8988T (cell line): ENCODE measurements around the gene CDYL.
A peak's percentile ranks its signal among the peaks of the same experiment; 100 is the strongest.
"Not testable (repeated sequence)": the region's sequence is repeated elsewhere in the genome, so short reads cannot be mapped to it uniquely, and the experiment has no call there.

ENCODE experiments used
- DNase-seq: peaks from one replicate; pipeline ENCODE4 v3.0.0; 2011

Gene CDYL

DNA sequence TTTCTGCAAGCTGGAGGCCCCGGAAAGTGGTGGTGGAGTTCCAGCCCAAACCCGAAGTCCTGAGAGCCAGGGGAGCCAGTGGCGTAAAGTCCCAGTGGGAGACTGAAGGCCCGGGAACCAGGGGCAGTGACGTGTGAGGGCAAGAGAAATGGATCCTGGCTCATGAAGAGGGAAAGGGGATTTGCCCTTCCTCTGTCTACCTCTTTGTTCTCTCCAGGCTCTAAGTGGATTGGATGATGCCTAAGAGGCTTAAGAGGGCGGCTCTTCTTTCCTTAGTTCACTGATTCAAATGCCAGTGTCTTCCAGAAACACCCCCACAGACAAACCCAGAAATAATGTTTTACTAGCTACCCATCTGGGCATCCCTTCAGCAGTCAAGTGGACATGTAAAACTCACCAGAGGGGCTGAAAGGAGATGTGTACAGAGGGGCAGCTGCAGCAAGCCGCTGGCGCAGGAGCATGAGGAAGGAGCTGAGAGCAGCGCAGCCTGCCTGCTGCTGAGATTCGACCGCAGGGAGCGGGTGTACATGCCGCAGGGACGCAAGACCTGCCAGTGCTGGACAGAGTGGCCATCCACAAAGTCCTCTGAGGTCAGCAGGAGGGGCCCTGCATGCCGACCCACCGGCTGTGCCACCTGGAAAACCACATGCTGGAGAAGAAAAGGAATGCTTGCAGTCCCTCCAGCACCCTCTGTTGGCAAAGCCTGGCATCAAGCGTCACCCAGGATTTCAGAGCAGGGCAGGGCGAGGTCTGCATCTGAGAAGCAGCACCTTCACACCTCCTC is 29.5 kb downstream of the CDYL start:
- DNase-seq = peak; percentile 51

DNA sequence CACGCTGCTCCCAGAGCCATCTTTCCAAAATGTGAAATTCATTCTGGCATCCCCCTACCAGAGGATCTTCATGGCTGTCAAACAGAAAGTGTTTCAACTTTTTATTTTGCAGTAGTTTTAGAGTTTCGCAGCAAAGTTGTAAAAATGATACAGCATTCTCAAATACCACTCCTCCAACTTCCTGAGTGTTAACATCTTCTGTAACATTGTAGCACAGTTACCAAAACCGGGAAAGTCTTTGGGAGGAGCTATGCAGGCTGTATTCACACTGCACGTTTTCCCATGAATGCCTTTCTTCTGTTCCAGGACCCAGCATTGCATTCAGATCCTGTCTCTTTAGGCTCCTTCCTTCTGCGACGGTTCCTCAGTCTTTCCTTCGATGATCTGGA is 30.1 kb downstream of the CDYL start:
- DNase-seq = no peak

- no peak for DNase-seq
Observed at GRCh38 chr6:4806791-4807190, 30.6 kb downstream of the CDYL start.

DNA sequence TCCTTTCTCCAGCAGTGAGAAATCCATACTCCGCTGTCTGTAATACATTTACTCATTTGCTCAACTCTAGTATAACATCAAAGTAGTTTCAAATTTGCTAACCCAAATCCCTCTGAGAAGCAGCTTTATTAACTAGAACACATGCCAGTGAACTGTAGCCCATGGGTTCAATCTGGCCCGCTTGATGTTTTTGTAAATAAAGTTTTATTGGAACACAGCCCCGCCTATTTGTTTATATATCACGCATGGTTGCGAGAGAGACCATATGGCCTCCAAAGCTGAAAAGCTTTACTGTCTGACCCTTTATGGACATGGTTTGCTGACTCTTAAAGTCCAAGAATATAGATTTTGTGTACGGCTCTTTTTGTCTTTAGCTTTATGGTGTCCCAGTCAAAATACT is 32.2 kb downstream of the CDYL start:
- no peak for DNase-seq

DNA sequence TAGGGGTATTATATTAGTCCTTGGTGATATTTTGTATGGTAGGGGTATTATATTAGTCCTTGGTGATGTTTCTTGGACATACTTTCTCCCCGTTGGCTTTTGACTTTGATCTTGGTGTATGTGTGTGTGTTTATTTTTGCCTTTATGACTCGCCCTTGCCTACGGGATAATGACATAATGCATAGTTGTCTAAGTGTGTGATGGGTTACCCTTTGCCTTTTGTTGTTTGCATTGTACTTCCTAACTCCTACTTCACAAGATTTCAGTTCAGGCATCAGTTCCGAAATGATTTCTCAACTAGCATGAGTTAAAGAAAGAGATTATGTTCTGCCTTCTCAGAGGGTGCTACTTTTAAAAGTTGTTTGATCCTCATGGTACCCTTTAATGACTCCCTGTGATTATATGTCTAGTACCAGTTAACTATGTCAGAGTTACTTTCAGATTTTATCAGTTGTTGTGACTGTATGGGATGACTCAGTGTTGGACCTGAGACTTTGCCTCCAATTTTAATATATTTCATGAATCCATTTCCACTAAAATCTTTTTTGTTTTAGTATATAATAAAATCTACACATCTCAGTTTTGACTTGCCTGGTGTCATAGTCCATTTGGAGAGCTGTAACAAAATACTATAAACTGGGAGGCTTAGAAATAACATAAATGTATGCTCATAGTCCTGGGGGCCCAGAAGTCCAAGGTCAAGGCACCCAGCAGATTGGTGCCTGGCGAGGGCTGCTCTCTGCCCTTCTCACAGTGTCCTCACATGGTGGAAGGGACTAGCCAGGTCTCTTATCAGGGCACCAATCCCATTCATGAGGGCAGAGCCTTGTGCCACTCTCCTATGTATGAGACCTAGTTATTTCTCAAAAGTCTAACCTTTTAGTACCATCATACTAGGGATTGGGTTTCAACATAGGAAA is 34.1 kb downstream of the CDYL start:
- no peak for DNase-seq

DNA sequence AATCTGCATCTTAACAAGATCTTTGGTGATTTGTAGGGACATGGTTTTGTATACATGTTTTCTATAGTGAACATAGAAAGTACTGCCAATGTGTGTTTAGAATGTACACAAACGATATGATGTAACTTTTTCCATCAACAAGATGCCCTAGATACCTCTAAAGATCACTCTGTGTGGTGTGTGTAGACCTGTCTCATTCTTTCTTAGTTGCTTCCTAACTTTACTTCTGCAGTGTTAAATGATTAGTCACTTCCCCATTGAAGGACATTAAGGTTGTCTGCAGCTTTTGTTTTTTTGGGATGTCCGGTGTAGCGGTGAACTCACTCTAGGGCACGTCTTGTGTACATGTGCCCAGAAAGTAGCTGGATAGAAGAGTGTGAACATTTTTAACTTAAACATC is 35.9 kb downstream of the CDYL start:
- DNase-seq = peak; percentile 32

DNA sequence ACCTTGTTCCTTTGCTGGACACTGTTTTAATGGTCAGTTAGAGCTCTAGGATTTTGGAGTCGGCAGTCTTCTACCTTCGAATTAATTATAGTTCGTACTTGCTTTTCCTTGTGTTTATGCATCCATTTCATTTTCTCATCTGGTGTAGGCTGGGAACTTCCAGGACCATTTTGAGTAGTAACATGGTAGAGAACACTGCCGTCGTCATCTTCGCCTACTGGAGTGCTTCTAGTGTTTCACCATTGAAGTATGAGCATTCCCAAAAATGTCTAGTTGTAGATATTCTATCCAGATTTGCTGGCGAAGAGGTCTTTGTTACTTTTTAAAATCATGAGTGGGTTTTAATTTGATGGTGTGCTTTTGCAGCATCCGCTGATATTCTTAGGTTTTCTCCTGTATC is 36.9 kb downstream of the CDYL start:
- no peak for DNase-seq

- DNase-seq = no peak
Observed at GRCh38 chr6:4814212-4814611, 38.0 kb downstream of the CDYL start.

DNA sequence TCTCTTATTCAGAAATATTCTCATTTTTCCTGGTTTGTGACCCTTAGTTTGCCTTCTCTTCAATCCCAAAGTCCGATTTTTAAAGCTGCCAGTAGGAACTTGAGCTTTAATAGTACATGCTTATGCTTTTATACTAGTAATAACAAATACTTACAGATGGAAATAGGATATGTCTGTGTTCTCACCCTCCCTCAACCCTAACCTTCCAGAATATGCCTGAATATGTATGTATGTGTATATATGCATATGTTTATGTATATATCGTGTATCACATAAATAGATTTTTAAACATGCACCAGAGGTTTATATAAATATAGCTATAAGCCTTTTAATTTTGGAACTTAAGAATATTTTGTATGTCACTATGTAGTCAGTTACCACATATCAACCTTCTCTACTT is 38.8 kb downstream of the CDYL start:
- DNase-seq = no peak

DNA sequence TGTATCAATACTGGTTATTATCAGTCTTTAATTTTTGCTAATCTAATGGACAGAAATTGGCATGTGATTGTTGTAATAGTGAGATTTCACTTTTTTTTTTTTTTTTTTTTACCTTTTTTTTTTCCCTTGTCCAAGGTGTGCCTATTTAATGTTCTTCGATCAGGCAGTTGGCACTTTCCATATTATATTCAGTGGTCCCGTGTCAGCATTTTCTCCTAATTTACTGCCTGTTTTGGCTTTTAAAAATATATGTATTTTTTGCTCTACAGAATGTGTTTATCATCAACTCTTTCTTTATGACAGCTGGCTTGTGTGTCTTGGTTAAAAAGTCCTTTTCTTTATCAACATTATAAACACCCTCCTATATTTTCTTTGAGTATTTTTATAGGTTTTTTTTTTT is 39.4 kb downstream of the CDYL start:
- DNase-seq = no peak

DNA sequence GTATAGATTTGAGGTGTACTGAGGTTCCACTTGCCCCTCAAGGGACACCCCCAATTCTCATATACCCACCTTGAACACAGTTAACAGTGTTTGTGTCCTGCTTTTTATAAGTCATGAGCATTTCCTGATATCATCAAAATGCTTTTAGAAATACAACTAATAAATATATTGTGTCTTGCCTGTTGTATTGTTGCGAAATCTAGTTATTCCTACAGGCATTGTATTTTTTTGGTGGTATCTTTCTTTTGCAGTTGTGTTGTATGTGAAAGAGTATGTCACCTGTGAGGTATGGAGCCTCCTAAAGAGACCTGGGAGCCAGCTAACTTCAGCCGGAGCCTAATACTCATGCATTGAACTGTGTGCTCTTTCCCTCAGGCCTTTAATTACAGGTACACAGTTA is 40.7 kb downstream of the CDYL start:
- DNase-seq = no peak

- DNase-seq = no peak
Observed at GRCh38 chr6:4817551-4817950, 41.3 kb downstream of the CDYL start.

DNA sequence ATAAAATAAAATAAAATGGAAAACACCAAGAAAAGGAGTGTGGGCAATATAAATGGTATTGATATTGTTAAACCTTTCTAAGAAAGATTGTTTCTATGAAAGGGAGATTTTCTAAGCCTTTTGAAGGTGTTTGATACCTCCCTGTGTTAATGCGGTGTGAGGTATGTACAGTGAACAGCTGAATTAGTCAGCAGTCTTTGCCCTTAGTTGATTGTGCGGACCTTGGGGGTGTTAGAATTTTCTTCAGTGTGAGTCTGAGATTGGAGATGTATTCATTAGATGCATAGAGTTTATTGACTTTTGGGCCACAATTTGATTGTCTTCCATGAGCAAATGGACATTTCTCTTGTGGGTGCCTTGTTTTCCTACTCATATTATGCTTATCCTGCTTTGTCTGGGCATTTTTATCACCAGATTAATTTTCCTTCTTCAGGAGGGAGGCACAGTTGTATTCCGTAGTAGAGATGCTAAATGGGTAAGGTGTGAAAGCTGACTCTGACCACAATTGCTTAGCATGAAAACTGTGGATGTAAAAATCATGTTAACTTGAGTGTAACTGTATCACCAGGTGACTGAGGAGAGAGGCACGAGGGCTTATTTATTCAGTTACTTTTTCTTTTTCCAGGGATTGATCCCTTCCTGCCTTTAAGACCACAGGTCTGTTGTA is 42.2 kb downstream of the CDYL start:
- DNase-seq = no peak

DNA sequence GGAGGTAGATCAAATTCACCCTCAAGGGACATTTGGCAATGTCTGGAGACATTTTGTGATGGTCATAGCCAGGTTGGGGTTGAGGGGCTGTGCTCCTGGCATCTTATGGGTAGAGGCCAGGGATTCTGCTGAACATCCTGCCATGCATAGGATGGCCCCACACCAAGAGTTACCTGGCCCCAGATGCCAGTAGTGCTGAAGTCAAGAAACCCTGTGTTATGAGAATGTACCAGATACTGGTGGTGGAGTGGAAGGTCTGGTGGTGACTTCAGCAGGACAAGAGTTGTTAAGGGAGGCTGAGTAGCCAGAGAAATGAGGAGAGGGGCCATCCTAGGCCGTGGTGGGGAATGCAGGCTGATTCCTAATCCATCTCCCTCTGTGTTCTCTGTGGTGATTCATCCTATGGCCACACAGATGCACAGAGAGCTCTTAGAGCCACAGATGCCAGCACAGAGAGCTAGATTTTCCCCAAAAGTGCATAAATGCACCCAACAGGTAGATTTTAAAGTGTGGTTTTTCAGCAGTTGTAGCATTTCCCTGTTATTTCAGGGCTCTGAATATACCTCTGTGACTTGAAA is 43.6 kb downstream of the CDYL start:
- no peak for DNase-seq

GRCh38 chr6:4820704-4821276 is 44.6 kb downstream of the CDYL start:
- no peak for DNase-seq

GRCh38 chr6:4822476-4822875 is 46.3 kb downstream of the CDYL start:
- DNase-seq = no peak

DNA sequence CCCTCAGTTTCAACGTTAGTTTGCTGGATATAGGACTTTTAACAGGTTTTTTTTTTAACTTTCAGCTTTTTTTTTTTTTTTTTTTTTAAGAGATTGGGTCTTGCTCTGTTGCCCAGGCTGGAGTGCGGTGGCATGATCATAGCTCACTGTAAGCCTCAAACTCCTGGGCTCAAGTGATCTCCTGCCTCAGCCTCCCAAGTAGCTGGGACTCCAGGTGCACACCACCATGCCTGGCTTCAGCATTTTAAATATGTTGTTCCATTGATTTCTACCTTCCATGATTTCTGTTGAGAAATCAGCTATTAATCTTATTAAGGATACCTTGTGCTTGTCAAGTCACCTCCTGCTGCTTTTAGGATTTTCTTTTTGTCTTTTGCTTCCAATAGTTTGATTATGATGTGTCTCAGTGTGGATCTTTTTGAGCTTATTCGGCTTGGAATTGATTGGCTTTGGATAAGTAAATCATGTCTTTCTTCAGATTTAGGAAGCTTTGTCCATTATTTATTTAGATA is 52.0 kb downstream of the CDYL start:
- DNase-seq = no peak

GRCh38 chr6:4829089-4829488 is 52.9 kb downstream of the CDYL start:
- DNase-seq = no peak

DNA sequence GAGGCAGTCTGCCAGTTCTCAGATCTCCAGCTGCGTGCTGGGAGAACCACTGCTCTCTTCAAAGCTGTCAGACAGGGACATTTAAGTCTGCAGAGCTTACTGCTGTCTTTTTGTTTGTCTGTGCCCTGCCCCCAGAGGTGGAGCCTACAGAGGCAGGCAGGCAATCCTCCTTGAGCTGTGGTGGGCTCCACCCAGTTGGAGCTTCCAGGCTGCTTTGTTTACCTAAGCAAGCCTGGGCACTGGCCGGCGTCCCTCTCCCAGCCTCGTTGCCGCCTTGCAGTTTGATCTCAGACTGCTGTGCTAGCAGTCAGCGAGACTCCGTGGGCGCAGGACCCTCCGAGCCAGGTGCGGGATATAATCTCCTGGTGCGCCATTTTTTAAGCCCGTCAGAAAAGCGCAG is 59.3 kb downstream of the CDYL start:
- not testable (repeated sequence) for DNase-seq

DNA sequence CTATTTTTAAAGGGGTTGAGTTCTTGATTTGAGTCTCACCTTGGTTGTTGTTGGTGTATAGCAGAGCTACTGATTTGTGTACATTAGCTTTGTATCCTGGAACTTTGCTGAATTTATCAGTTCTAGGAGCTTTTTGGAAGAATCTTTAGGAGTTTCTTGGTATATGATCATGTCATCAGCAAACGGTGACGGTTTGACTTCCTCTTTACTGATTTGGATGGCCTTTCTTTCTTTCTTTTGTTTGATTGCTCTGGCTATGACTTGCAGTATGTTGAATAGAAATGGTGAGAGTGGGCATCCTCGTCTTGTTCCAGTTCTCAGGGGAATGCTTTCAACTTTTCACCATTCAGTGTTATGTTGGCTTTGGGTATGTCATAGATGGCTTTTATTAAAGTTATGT is 64.0 kb downstream of the CDYL start:
- no peak for DNase-seq

DNA sequence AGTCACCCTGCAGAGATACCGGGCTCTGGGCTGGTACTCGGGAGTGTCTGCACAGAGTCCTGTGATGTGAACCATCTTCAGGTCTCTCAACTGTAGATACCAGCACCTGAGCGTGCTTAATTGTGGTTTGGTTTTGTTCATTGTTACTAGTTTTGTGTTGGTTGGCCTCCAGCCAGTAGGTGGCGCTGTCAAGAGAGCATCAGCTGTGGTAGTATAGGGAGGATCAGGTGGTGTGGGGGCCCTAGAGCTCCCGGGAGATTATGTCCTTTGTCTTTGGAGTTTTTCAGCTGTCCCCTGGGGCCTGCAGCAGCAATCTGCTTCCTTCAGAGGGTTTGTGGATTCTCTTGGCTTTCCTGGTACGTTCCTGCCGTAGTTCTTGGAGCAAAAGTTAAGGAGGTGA is 67.9 kb downstream of the CDYL start:
- no peak for DNase-seq

DNA sequence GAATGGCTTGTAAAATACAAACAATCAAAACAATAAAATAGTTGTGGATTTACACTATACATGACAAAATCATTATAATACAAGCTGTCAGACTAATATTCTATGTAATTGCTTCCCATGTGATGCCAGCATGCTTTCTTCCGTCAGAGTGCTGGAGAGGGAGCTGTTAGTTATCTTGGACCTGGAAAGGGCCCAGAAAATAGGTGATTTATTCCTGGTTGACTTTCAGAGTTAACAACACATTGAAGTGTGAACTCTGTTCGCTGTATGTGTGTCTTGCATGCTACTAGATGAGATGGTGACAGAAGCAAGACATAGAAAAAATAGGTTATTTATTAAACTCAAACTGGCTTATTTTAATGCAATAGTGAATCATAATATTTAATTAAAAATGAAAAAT is 70.2 kb downstream of the CDYL start:
- no peak for DNase-seq
